MCF 10A (cell line): Measurements from ENCODE around the gene MYO16. TPM values are rescaled to one million over a fixed set of nuclear protein-coding genes. Genes with fewer than 3 reads are reported as not detected.
A peak's percentile ranks its signal among the peaks of the same experiment; 100 is the strongest.

ENCODE experiments used
- BruUV-seq: library from RNA; stranded (reverse); fragments of 400-500 nt; replicated peaks from 2 replicates; lab custom pipeline; 2021; lab: Mats Ljungman, UMichigan
- CTCF ChIA-PET: fragments of 300-600 bp; sonication (Branson Sonifier 250); formaldehyde crosslinking; extraction: SDS; loops from one replicate; lab custom pipeline; 2021; ENCODE audit warnings: antibody characterized with exemption, inconsistent platforms; lab: Yijun Ruan, JAX
- POLR2A ChIA-PET: fragments of 300-600, 350-650 bp; sonication (Branson Sonifier 250); formaldehyde crosslinking; extraction: SDS; loops from one replicate; lab custom pipeline; 2020; ENCODE audit warnings: antibody characterized with exemption, inconsistent platforms; lab: Yijun Ruan, JAX
- DNase-seq: peaks from one replicate; pipeline ENCODE4 v3.0.0-alpha.2; 2018; ENCODE audit not compliant: unreplicated experiment
- H3K27ac Mint-ChIP-seq: one replicate; pipeline ENCODE4 v1.8.0; 2022; ENCODE audit warnings: mild to moderate bottlenecking, low read depth, mixed read lengths; ENCODE audit not compliant: unreplicated experiment
- H3K27me3 Mint-ChIP-seq: one replicate; pipeline ENCODE4 v1.8.0; 2022; ENCODE audit warnings: mixed read lengths; ENCODE audit not compliant: insufficient read depth, unreplicated experiment
- H3K36me3 Mint-ChIP-seq: one replicate; pipeline ENCODE4 v1.8.0; 2022; ENCODE audit warnings: mild to moderate bottlenecking, moderate library complexity, mixed read lengths; ENCODE audit not compliant: insufficient read depth, unreplicated experiment
- H3K4me1 Mint-ChIP-seq: one replicate; pipeline ENCODE4 v1.8.0; 2022; ENCODE audit warnings: mixed read lengths; ENCODE audit not compliant: insufficient read depth, unreplicated experiment
- H3K4me3 Mint-ChIP-seq: one replicate; pipeline ENCODE4 v1.8.0; 2022; ENCODE audit warnings: mild to moderate bottlenecking, moderate library complexity, mixed read lengths; ENCODE audit not compliant: unreplicated experiment
- H3K9me3 Mint-ChIP-seq: one replicate; pipeline ENCODE4 v1.8.0; 2022; ENCODE audit warnings: mixed read lengths; ENCODE audit not compliant: unreplicated experiment
- CTCF ChIP-seq: fragments of 200-600 bp; IDR thresholded peaks from one replicate; pipeline ENCODE4 v1.8.0; 2022; ENCODE audit warnings: antibody characterized with exemption, mild to moderate bottlenecking; ENCODE audit not compliant: unreplicated experiment
- intact Hi-C: fragments of 100-400 bp; cut with micrococcal nuclease; formaldehyde crosslinking; loops from 2 replicates; pipeline ENCODE4 v1.14.1; 2022
- total RNA-seq: library from RNA; stranded (reverse); gene quantifications from 2 replicates; pipeline ENCODE4 v1.2.3, GENCODE V29; 2022

The MYO16 gene
- total RNA-seq, 1 experiment from 2014 or later, result not detected

- no peak overlapping the region for H3K4me3 Mint-ChIP-seq
- H3K36me3 Mint-ChIP-seq, result peaks cover 57% of the 10 kb centered on the region
- H3K4me1 Mint-ChIP-seq, result peaks cover 20% of the 10 kb centered on the region
- no peaks in the 10 kb centered on the region for H3K27me3 Mint-ChIP-seq
- intact Hi-C loops, result no loop called here
- ChIA-PET POLR2A (interaction anchor here (0.9 to 1.2 kb wide), 5 partner anchors 10 to 96 kb away, joined by 3 read pairs; no protein-coding TSS in a partner anchor), CTCF (no interaction called here)
- no TSS peak for BruUV-seq
- no peaks in the 10 kb centered on the region for H3K9me3 Mint-ChIP-seq
- peak overlapping the region; percentile 63 for H3K27ac Mint-ChIP-seq
- DNase-seq, result no peak
- no peak for TF ChIP-seq CTCF
Observed at GRCh38 chr13:109249780-109250528, 620.5 kb downstream of the MYO16 start.

GRCh38 chr13:109251956-109252355 lies 622.5 kb downstream of the MYO16 start:
- Mint-ChIP-seq H3K4me1 (peaks cover 32% of the 10 kb centered on the region), H3K27ac (no peak overlapping the region), H3K4me3 (no peak overlapping the region), H3K9me3 (no peaks in the 10 kb centered on the region), H3K36me3 (peaks cover 43% of the 10 kb centered on the region), H3K27me3 (no peaks in the 10 kb centered on the region)
- no TSS peak for BruUV-seq
- TF ChIP-seq CTCF, result no peak
- intact Hi-C loops, result no loop called here
- ChIA-PET POLR2A (interaction anchor here (0.6 to 4.9 kb wide), 4 partner anchors 9 to 688 kb away, joined by 3 to 25 read pairs (median 5); no protein-coding TSS in a partner anchor), CTCF (interaction anchor here (0.6 to 1.0 kb wide), 3 partner anchors 106 to 448 kb away, joined by 3 to 4 read pairs (median 3); no protein-coding TSS in a partner anchor)
- DNase-seq, result no peak

- POLR2A ChIA-PET, result interaction anchor here (0.6 to 4.9 kb wide), 6 partner anchors 9 to 337 kb away, joined by 3 to 25 read pairs (median 4); no protein-coding TSS in a partner anchor
- Mint-ChIP-seq H3K36me3 (peaks cover 45% of the 10 kb centered on the region), H3K9me3 (no peaks in the 10 kb centered on the region), H3K4me3 (no peak overlapping the region), H3K27me3 (no peaks in the 10 kb centered on the region), H3K27ac (peak overlapping the region; percentile 63), H3K4me1 (peaks cover 44% of the 10 kb centered on the region)
- BruUV-seq, result no TSS peak
- no peak for TF ChIP-seq CTCF
- CTCF ChIA-PET, result interaction anchor here (0.9 to 1.4 kb wide), 3 partner anchors 9 to 293 kb away, joined by 3 to 5 read pairs (median 3); no protein-coding TSS in a partner anchor
- intact Hi-C loops, result no loop called here
- DNase-seq, result no peak
Observed at GRCh38 chr13:109253316-109253715, 623.9 kb downstream of the MYO16 start.

- intact Hi-C loops, result no loop called here
- CTCF ChIA-PET, result interaction anchor here (1.2 to 1.4 kb wide), 2 partner anchors 10 to 108 kb away, joined by 3 to 5 read pairs; no protein-coding TSS in a partner anchor
- Mint-ChIP-seq H3K27ac (peak overlapping the region; percentile 96), H3K27me3 (no peaks in the 10 kb centered on the region), H3K4me1 (peaks cover 47% of the 10 kb centered on the region), H3K4me3 (peak overlapping the region; percentile 12), H3K9me3 (no peaks in the 10 kb centered on the region), H3K36me3 (peaks cover 45% of the 10 kb centered on the region)
- no TSS peak for BruUV-seq
- POLR2A ChIA-PET, result interaction anchor here (0.7 to 4.9 kb wide), 6 partner anchors 10 to 528 kb away, joined by 3 to 30 read pairs (median 13); no protein-coding TSS in a partner anchor
- DNase-seq, result peak; percentile 34
- TF ChIP-seq CTCF, result no peak
Observed at GRCh38 chr13:109254274-109254673, 624.9 kb downstream of the MYO16 start.
